GM19351 (cell line): ENCODE data around the gene HJV.
A peak's percentile ranks its signal among the peaks of the same experiment; 100 is the strongest.

Source experiments
- ATAC-seq: cut with Tn5 transposase; IDR thresholded peaks from one replicate; pipeline ENCODE4 v1.9.1; 2021; ENCODE audit warnings: mild to moderate bottlenecking, moderate library complexity; ENCODE audit not compliant: unreplicated experiment

Gene HJV

GRCh38 chr1:145978854-145979745 is 42.4 kb downstream of the HJV start:
- ATAC-seq = peak; percentile 89

DNA sequence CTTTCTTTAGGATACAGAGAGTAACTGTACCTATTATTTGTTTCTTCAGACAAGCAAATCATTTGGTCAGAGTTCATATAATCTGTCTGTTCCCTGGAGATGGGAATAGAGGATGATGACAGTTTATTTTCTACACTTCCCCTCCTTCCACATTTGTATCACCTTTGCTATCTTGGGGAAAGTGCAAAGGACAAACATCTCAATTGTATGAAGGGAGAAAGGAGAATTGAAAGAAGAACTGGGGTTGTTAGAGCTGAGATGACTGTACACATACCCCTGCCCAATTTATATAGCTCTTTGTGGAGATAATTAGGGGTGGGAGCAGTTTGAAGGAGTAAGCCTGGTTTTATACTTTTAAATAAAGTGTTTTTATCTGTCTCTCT is 43.1 kb downstream of the HJV start:
- no peak for ATAC-seq

DNA sequence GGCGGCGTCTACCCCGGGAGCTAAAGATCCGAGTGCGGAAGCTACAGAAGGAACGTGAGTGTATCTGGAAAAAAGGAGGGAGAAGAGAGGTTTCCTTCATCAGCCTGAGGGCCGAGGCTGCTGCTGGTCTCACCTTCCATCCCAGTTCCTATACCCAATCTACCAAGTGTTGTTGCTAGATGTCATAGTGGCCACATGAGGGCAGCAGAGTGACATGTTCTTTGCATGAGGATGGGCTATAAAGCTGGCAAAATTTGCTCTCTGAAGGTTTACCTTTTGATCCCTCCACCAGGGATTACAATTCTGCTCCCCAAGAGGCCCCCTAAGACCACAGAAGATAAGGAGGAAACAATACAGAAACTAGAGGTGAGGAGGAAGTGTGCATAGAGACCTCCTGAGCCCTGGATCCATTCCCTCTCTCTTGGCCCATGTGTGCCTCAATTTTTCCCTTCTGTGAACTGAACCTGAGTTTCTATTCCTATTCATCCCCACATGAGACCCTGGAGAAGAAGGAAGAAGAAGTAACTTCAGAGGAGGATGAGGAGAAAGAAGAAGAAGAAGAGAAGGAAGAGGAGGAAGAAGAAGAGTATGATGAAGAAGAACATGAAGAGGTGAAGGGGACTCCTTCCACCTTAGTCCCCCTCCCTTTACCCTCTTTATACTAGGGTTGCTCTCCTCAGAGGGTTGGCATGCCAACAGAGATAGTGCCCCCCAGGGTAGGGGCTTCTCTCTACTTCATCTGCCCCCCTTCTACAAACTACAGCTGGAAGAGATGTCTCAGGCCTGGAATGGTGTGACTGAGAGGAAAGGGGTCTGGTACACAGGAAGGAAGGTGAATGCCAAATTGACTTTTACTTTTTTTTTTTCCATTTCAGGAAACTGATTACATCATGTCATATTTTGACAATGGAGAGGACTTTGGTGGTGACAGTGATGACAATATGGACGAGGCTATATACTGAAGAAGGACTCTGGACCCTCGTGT is 43.8 kb downstream of the HJV start:
- no peak for ATAC-seq

DNA sequence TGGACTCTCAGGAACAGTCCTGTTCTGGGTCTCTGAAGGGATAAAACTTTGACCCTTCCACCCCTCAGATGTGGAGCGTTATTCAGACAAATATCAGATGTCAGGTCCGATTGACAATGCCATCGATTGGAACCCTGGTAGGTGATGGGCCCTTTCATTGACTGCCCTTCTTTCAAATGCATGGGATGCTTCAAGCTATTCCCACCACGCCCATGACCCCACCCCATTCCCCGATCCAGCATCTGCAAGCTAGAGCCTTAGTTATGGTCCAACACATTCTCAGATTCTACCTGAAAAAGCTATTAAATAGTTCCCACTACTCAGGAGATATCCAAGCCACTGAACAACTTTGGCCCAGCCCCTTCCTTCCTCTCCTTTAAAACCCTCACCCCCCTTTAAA is 44.5 kb downstream of the HJV start:
- ATAC-seq = no peak

- ATAC-seq = no peak
Observed at GRCh38 chr1:145975216-145975615, 46.3 kb downstream of the HJV start.

GRCh38 chr1:145974721-145975120 is 46.8 kb downstream of the HJV start:
- ATAC-seq = no peak

GRCh38 chr1:145972580-145972979 is 49.0 kb downstream of the HJV start:
- ATAC-seq = no peak
